SU-DHL-6 (cell line): ENCODE results near the gene NTSR2.

ENCODE experiments used
- EZH2phosphoT487 ChIP-seq: fragments of 200-600 bp; sonication (generic), shearing (Covaris generic); conservative IDR thresholded peaks from 2 replicates; pipeline ENCODE4 v1.6.1; 2018; ENCODE audit warnings: mild to moderate bottlenecking, antibody characterized with exemption, low read length, moderate library complexity, mixed read lengths
- TF ChIP-seq, protein P1 (sequence below): fragments of 200-600 bp; sonication (generic); IDR thresholded peaks from one replicate; pipeline ENCODE4 v1.5.1; 2017; ENCODE audit warnings: antibody characterized with exemption, mild to moderate bottlenecking, low read length, moderate library complexity; ENCODE audit not compliant: insufficient read depth, poor library complexity, severe bottlenecking

DNA sequence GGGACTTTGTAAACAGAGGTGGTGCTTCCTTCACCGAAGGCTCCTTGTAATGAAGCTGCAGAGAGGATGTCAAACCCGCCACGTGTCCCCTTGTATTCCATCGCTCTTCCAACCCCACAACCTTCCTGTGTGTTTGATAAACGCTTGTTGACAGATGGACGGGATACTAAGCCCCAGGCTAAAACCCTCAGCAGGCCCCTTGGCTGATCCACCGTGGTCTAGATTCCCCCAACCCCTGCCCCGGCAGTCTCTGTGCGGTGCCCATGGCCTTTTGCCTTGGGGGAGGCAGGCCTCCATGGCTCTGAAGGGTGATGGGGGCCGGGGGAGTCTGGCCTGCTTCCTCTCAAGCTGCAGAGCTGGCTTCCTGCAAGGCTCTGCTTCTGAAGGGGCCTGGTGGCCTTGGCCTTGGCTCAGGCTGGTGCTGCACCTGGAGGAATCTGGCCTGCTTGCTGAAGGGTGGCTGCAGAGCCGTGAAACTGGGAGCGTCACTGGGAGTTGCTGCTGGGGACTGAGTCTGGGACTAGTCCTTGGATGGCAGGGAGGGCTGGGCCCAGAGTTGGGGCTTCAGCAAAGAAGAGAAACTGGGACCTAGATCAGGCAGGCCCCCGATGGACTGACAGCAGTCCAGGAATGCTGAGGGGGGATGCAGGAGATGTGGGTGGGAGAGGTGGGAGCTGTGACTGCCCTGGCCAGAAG is 9.6 kb upstream of the NTSR2 start:
- TF ChIP-seq, protein P1, sequence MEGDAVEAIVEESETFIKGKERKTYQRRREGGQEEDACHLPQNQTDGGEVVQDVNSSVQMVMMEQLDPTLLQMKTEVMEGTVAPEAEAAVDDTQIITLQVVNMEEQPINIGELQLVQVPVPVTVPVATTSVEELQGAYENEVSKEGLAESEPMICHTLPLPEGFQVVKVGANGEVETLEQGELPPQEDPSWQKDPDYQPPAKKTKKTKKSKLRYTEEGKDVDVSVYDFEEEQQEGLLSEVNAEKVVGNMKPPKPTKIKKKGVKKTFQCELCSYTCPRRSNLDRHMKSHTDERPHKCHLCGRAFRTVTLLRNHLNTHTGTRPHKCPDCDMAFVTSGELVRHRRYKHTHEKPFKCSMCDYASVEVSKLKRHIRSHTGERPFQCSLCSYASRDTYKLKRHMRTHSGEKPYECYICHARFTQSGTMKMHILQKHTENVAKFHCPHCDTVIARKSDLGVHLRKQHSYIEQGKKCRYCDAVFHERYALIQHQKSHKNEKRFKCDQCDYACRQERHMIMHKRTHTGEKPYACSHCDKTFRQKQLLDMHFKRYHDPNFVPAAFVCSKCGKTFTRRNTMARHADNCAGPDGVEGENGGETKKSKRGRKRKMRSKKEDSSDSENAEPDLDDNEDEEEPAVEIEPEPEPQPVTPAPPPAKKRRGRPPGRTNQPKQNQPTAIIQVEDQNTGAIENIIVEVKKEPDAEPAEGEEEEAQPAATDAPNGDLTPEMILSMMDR: no peak
- TF ChIP-seq EZH2phosphoT487: no peak
